ENCODE measurements around the gene MAGOHB. TPM values are rescaled to one million over a fixed set of nuclear protein-coding genes. Genes with fewer than 3 reads are reported as not detected.

Gene MAGOHB
- total RNA-seq, 6 experiments from 2014 or later = 6.6 to 11.8 (median 9.6) TPM

GRCh38 chr12:10558789-10559188, 54.6 kb downstream of the MAGOHB start:
- 82% methylated on average over 3 of the region's 3 CpGs for WGBS (ENCODE audit: insufficient coverage, low coverage, low lambda C conversion rate, missing lambda C conversion rate)
- intact Hi-C loops (cut with DNase I) = no loop called here
- no peak for DNase-seq
- Histone ChIP-seq H3K4me3 (no peak overlapping the region), H3K9me3 (no peaks in the 10 kb centered on the region), H3K36me3 (no peaks in the 10 kb centered on the region), H3K27ac (no peak overlapping the region), H3K27me3 (no peaks in the 10 kb centered on the region), H3K4me1 (no peaks in the 10 kb centered on the region)
- no peak for ATAC-seq
- TF ChIP-seq POLR2A (IDR thresholded peaks at IDR 0.05) (no peak), CTCF (IDR thresholded peaks at IDR 0.05) (no peak)

GRCh38 chr12:10558301-10558700, 55.1 kb downstream of the MAGOHB start:
- no peak for DNase-seq
- Histone ChIP-seq H3K36me3 (no peaks in the 10 kb centered on the region), H3K27me3 (no peaks in the 10 kb centered on the region), H3K27ac (no peak overlapping the region), H3K4me1 (no peaks in the 10 kb centered on the region), H3K4me3 (no peak overlapping the region), H3K9me3 (no peaks in the 10 kb centered on the region)
- 52% methylated on average over 3 of the region's 3 CpGs for WGBS (ENCODE audit: insufficient coverage, low coverage, low lambda C conversion rate, missing lambda C conversion rate)
- intact Hi-C loops (cut with DNase I) = no loop called here
- no peak for TF ChIP-seq POLR2A (IDR thresholded peaks at IDR 0.05)
- no peak for TF ChIP-seq CTCF (IDR thresholded peaks at IDR 0.05)
- ATAC-seq = no peak

- intact Hi-C loops (cut with DNase I) = no loop called here
- ATAC-seq (no peak), DNase-seq (no peak)
- no peaks in the 10 kb centered on the region for H3K27me3 ChIP-seq
- 56% methylated on average over 2 of the region's 2 CpGs for WGBS (ENCODE audit: insufficient coverage, low coverage, low lambda C conversion rate, missing lambda C conversion rate)
- no peaks in the 10 kb centered on the region for H3K36me3 ChIP-seq
- H3K4me3 ChIP-seq = no peak overlapping the region
- no peaks in the 10 kb centered on the region for H3K9me3 ChIP-seq
- no peaks in the 10 kb centered on the region for H3K4me1 ChIP-seq
- no peak for TF ChIP-seq POLR2A (IDR thresholded peaks at IDR 0.05)
- TF ChIP-seq CTCF (IDR thresholded peaks at IDR 0.05) = no peak
- no peak overlapping the region for H3K27ac ChIP-seq
These were observed 55.6 kb downstream of the MAGOHB start for GRCh38 chr12:10557766-10558165.

GRCh38 chr12:10557329-10557728, 56.1 kb downstream of the MAGOHB start:
- Histone ChIP-seq H3K27me3 (no peaks in the 10 kb centered on the region), H3K36me3 (no peaks in the 10 kb centered on the region), H3K27ac (no peak overlapping the region), H3K4me1 (no peaks in the 10 kb centered on the region), H3K9me3 (no peaks in the 10 kb centered on the region), H3K4me3 (no peak overlapping the region)
- DNase-seq (no peak), ATAC-seq (no peak)
- WGBS (ENCODE audit: insufficient coverage, low coverage, low lambda C conversion rate, missing lambda C conversion rate) = 28% methylated on average over 6 of the region's 6 CpGs
- intact Hi-C loops (cut with DNase I) = no loop called here
- TF ChIP-seq POLR2A (IDR thresholded peaks at IDR 0.05) (no peak), CTCF (IDR thresholded peaks at IDR 0.05) (no peak)
